AG09319 (cell line): Measurements from ENCODE around the gene ADI1.

Experiments used
- DNase-seq: peaks from one replicate; pipeline ENCODE4 v3.0.0-alpha.2; 2010; ENCODE audit warnings: low read depth; ENCODE audit errors: extremely low read depth
- CTCF ChIP-seq: IDR thresholded peaks from 2 replicates; pipeline ENCODE4 v1.5.1; 2011; ENCODE audit warnings: low read depth, mild to moderate bottlenecking, inconsistent platforms, low read length, moderate library complexity

ADI1 gene

GRCh38 chr2:3470856-3471737, 48.2 kb downstream of the ADI1 start:
- no peak for TF ChIP-seq CTCF

GRCh38 chr2:3470166-3470651, 49.1 kb downstream of the ADI1 start:
- no peak for DNase-seq
- no peak for TF ChIP-seq CTCF

More at GRCh38 chr2:3470856-3471737, 48.2 kb downstream of the ADI1 start:
- no peak for DNase-seq

- TF ChIP-seq CTCF = no peak
- DNase-seq = no peak
Observed at GRCh38 chr2:3469486-3469885, 49.8 kb downstream of the ADI1 start.

- TF ChIP-seq CTCF = no peak
Observed at GRCh38 chr2:3468296-3468988, 50.9 kb downstream of the ADI1 start.

DNA sequence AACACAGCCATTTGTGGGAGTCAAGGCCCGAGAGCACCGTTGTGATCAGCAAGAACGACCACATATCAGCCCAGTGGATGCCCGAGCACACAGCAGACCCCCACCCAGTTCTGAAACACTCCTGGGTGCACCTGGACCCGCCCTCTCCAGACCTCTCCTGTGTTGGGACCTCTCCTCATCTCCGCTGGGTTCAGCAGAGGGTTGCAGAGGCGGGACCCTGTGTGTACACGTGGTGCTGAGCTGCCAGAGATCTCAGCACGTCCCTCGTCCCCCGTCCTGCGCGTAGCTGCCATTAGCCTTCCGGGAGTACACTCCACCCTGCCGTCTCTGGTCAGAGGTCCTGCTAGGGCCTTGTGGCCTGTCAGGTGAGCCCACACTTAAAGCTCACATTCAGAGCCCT, 51.7 kb downstream of the ADI1 start:
- no peak for DNase-seq
- no peak for TF ChIP-seq CTCF

More at GRCh38 chr2:3468296-3468988, 50.9 kb downstream of the ADI1 start:
- no peak for DNase-seq

GRCh38 chr2:3466966-3467365, 52.4 kb downstream of the ADI1 start:
- TF ChIP-seq CTCF = no peak
- DNase-seq = no peak

GRCh38 chr2:3466482-3466863, 52.9 kb downstream of the ADI1 start:
- no peak for DNase-seq

More at GRCh38 chr2:3466482-3466863, 52.9 kb downstream of the ADI1 start:
- TF ChIP-seq CTCF = no peak
